GM21737 (cell line): ENCODE data around the gene NEXMIF.
A peak's percentile ranks its signal among the peaks of the same experiment; 100 is the strongest.
"Not testable (repeated sequence)": the region's sequence is repeated elsewhere in the genome, so short reads cannot be mapped to it uniquely, and the experiment has no call there.

Experiments
- ATAC-seq: cut with Tn5 transposase; IDR thresholded peaks from one replicate; pipeline ENCODE4 v1.9.1; 2021; ENCODE audit warnings: mild to moderate bottlenecking, moderate library complexity; ENCODE audit not compliant: unreplicated experiment

Gene NEXMIF

DNA sequence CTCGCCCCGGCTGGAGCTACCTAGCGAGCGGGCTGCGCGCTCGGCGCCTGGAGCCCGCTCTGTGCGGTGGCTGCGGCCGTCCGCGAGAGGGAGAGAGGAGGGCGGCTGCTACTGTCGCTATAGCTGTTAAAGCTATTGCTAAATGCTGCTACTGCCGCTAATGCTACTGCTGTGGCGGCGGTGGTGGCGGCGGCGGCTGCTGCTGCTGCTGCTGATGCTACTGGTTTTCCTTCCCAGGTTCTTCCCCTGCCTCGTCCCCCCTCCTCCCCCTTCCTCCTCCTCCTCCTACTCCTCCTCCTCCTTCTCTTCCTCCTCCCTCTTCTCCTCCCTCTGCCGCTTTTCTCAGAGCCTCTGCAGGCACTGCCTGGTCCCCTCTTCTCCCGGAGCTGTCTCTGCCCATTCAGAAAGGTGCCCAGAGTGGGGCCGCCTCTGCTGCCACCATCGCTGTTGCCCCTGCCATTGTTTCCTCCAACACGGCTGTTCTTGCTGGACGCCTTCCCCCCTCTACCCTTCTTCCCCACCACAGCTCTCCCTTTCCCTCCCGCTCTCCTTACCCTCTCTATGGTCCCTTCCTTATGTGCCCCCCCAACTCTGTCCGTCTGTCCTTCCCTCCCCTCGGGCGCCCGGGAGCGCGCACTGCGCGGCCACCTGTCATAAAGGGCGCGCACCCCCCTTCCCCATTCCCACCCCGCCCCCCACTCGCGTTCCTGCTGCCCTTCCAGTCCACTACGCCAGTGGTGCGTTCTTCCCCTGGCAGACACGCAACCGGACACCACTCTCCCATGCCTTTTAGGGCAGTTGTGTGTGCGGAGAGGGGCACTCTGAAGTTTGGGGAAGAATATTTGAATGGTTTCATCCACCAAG, at the start of gene NEXMIF:
NEXMIF (minus strand) TSS at position 228 of the 864 bp plus-strand sequence.
- peak; percentile 57 for ATAC-seq

DNA sequence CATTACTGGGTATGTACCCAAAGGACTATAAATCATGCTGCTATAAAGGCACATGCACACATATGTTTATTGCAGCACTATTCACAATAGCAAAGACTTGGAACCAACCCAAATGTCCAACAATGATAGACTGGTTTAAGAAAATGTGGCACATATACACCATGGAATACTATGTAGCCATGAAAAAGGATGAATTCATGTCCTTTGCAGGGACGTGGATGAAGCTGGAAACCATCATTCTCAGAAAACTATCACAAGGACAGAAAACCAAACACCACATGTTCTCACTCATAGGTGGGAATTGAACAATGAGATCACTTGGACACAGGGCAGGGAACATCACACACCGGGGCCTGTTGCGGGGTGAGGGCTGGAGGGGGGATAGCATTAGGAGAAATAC, 36.7 kb upstream of the NEXMIF start:
- not testable (repeated sequence) for ATAC-seq

DNA sequence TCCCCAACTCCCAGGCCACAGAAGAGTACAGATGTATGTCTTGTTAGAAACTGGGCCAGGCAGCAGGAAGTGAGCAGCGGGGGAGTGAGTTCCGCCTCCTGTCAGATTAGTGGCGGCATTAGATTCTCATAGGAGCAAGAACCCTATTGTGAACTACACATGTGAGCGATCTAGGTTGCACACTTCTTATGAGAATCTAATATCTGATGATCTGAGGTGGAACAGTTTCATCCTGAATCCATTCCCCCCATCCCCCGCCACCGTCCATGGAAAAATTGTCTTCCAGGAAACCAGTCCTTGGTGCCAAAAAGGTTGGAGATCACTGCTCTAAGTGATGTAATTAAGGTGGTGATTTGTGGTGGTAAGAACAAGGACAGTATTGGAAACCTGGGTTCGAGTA, 24.5 kb upstream of the NEXMIF start:
- no peak for ATAC-seq

DNA sequence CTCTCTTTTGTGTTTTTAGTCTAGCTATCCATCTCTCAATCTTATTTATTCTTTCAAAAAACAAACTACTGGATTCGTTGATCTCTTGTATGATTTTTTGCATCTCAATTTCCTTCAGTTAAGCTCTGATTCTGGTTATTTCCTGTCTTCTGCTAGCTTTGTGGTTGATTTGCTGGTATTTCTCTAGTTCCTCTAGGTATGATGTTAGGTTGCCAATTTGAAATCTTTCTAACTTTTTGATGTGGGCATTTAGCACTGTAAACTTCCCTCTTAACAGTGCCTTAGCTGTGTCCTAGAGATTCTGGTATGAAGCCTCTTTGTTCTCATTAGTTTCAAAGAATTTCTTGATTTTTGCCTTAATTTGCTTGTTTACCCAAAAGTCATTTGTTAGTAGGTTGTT, 15.2 kb upstream of the NEXMIF start:
- no peak for ATAC-seq

DNA sequence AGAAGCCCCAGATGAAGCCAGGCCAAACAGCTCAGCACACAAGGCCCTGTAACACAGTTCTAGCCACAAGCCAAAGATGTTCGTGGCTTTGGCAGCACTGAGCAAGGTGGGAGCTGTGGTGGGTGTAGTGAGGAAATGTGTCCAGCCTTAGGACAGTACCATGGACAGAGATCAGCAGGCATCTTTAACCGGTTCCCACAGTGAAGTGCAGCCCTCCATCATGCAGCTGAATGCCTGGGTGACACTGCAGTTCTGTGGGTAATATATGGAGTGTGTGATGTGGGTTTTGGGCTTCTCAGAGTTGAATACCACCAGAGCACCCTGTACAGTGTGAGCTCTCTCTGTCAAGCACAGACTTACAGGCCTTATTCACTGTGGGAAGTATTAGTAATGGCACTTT, 6.0 kb upstream of the NEXMIF start:
- ATAC-seq = no peak

DNA sequence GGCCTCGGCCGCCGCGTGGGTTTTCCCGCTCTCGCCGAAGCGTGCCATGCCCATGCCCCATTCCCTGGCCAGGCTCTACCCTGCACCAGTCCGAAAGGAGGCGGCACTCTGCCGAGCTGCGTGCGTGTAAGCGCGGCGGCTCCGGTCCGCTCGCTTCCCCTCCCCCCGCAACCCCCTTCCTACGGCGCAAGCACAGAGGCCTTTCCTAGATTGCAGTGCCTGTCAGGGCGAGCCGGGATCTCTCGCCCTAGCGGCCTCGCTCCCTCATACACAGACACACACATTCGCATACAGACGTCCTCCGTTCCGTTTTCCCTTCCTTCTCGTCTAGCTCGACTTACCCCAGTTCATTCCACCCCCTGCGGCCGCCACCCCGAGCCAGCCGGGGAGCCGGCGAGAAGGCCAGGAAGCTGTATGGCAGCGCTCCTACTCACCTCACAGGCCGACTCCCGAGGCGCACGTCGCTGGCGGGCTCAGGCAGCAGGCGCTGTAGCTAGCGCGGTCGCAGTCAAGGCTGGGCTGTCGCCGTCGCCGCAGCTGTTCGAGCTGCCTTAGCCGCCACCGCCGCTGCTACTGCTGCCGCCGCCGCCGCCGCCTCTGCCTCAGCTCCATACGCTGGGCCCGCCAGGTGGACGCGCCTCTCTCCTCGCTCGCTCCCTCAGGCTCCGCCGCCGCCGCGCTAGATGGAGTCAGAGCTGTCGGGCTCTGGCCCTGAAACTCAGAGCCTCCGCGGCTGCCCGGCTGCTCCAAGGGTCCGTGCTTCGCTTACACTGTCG, 615 bp downstream of the NEXMIF start:
- ATAC-seq = peak; percentile 40

DNA sequence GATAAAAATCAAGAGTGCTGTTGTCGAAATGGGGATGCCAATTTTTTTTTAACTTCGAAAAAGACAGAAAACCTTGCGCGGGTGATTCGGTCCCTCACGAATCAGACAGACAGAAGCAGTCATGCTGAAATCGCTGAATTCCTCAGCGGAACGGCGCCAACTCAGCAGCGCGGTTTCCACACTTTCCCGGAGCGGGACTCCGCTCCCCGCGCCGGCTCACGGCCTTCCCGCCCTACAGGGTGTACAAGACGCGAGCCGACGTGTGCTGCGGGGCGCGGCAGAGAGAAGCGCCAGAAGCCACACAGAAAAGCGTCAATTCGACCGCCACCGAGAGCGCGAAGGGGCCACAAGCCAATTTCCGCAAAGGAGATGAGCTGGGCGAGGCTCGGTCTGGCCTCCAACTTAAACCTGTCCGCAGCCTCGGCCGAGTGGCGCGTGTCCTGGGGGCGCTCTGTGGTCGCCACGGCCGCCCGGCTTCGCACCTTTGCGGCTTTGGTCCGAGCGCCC, 1.3 kb downstream of the NEXMIF start:
- no peak for ATAC-seq

DNA sequence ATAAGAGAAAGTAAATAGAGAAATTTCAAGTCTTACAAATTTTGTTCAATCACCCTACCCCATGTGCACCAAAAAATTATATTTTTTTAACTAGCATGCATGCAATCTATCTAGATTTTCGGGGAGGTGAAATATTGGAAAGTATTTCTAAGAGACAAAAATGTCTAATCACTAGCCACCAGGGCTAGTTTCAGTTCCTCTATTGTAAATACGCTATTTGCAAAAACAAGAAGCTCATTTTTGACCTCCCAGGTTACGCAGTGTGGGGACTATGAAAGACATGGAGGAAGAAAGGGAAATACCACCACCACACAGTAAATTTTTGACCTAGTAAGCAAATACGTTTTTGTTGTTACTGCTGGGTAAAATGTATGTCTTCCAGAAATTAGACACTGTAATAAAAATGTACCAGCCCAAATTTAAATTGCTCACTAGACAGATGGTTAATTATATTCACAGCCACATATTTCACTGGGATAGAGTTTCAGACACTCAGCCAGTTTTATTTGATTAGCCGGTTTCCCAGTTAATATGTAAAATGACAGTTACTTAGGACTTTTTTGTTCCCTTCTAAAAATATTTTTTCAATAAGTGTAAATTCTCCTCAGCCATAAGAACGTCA, 2.2 kb downstream of the NEXMIF start:
- ATAC-seq = peak; percentile 65

DNA sequence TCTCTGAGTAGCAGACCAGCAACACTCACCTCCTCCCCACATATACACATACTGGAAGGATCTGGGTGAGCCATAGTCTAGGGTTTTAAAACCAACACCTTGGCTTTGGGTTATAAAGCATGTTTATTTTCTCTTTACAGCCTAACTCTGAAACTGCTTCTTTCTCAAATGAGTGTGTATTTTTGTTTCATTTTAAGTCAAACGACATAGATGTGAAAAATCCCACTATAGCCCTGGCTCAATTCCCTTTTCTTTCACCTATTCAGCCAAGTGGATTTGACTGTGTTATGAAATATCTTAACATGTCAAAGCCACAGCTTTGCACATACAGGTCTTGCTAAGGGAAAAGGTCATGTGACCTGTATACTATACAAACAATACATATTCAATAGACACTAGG, 13.8 kb downstream of the NEXMIF start:
- ATAC-seq = no peak

DNA sequence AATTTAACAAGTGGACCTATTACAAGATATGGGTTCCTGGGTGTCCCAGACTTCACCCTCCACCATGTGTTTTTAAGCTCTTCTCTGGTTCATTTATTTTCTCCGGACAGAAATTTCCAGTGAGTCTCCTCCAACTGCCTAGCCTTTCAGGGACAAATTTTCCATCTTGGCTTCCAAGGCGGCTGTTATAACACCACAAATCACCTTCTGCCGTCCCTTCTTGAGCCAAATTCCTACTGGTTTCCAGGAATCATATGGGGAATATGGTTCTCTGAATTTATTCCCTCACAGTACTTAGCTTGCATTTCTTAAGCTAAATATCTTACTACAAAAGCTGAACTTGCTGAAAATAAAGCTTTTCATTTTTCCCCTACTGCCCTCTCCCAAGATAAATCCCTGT, 18.8 kb downstream of the NEXMIF start:
- no peak for ATAC-seq

DNA sequence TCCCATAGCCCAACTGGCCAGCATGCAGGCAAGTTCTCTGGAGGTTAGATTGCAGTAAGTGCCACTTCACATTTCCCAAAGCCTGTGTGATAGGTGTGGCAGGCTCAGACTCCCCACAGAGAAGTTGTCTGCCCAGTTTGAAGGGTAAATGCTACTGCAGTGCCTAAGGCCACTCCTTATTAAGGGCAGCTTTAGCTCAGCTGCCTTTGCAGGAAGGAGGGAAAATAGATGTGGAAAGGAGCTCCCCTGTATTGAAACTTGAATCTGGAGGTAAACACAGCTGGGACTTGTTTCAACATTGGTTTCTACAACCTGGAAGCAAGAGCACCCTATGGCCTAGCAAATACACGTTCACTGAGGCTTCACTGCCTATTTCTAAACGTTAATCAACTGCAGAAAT, 22.4 kb downstream of the NEXMIF start:
- ATAC-seq = no peak

DNA sequence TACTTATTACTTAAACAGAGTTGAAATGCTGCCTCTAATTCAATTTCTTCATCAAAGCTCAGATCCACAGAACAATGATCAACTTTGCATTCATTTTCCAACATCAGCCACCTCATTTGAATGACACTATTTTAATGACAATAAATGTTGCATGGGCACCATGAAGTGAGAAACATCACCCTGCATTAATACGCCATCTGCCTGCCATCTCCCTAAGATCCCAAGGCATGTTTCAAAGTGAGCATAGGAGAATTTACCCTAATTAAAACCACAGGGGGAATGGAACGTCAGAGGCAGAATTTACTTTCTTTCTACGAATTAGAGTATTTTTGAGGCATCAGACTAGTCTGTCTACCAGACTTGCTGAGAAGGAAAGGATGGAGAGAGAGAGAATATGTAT, 32.7 kb downstream of the NEXMIF start:
- no peak for ATAC-seq

DNA sequence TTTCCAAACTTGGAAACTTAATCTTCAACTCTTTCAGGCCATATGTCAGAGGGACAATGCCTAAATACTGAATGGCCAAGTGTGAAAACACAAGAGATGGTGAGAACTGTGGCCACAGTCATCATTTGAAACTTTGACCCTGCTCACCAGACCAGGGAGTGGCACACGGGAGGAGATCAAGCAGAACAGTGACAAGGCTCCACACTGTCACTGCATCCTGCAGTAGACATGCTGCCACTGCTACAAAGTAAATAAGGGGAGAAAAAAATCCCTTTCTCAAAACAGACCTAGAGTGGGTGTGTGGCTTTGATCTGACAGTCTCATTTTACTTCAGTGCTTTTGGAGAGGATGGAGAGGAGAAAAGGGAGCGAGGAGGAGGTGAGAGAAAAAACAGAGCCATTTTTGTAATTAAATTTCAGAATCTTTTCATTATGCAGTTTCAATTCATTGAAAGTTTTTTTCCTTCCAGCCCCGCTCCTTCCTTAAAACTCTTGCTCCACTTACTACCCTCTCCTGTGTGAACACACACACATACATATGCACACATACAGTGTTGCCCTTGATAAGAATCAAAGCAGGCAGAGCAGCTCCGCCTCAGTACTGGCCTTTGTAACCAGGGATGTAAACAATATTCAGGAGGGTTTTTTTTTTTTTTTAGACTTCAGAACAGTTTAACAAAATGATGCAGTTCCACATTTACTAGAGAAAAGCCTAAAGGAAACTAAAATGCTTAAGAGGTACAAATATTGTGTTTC, 34.4 kb downstream of the NEXMIF start:
- peak; percentile 81 for ATAC-seq

DNA sequence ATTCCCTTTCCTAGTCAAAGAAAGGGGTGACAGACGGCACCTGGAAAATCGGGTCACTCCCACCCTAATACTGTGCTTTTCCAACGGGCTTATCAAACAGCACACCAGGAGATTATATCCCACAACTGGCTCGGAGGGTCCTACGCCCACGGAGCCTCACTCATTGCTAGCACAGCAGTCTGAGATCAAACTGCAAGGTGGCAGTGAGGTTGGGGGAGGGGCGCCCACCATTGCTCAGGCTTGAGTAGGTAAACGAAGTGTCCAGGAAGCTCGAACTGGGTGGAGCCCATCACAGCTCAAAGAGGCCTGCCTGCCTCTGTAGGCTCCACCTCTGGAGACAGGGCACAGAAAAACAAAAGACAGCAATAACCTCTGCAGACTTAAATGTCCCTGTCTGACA, 42.9 kb downstream of the NEXMIF start:
- ATAC-seq = not testable (repeated sequence)

DNA sequence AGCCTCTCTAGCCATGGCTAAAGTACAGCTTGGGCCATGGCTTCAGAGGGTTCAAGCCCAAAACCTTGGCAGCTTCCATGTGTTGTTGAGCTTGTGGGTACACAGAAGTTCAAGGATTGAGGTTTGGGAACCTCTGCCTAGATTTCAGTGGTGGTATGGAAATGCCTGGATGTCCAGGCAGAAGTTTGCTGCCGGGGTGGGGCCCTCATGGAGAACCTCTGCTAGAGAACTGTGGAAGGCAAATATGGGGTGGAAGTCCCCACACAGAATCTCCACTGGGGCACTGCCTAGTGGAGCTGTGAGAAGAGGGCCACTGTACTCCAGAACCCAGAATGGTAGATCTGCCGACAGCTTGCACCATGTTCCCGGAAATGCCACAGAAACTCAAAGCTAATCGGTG, 59.5 kb downstream of the NEXMIF start:
- ATAC-seq = no peak

DNA sequence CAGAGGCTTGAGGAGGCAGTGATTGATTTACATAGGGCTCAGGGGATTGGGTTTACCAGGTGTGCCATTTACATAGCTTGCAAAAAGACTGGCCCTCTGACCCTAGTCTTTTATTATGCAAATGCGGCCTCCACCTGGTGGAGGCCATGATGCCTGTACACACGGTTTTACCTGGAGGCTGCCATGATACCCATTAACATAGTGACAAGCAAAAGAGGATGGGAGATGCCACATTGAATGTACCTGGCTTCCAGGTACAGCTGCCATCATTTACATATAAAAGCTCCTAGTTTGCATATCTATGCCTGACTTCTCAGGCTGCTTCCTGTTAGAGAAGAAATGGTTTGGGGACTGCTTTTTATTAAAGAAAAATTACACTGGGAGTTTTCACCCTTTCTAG, 72.0 kb downstream of the NEXMIF start:
- ATAC-seq = no peak

DNA sequence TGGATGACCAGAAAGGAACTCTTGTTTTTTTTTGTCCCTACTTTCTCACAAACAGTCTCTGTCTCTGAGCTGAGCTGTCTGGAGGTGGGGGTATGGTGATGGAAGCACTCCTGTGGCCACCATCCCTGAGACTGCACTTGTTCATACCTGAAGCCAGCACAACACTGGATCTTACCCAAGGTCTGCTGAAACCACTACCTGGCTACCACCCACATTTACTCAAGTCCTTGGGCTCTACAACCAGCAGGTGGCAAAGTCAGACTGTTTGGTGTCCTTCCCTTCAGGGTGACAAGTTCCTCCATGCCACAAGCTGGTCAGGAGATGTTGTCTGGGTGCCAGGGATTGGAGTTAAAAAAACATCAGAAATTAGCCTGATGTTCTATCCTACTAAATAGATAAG, 89.7 kb downstream of the NEXMIF start:
- ATAC-seq = no peak

DNA sequence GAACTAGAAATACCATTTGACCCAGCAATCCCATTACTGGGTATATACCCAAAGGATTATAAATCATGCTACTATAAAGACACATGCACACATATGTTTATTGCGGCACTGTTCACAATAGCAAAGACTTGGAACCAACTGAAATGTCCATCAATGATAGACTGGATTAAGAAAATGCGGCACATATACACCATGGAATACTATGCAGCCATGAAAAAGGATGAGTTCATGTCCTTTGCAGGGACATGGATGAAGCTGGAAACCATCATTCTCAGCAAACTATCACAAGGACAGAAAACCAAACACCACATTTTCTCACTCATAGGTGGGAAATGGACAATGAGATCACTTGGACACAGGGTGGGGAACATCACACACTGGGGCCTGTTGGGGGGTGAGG, 105.5 kb downstream of the NEXMIF start:
- ATAC-seq = not testable (repeated sequence)

DNA sequence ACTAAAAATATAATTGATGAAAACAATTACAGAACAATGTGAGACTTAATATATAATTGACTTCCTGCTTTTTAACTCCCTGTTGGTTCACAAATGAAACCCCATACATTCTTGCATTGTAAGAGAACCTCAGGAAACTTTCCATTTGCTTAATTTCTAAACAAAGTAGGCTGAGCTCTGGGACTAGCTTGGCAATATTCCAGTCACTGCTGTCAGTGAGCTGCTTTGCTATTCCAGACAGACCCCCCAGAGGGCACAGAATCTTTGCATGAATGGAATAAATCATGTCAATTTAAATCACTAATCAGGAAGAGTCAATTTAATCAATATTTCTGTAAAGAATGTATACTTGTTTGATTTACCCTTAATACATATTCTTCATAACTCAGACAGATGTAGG, 110.6 kb downstream of the NEXMIF start:
- ATAC-seq = no peak

DNA sequence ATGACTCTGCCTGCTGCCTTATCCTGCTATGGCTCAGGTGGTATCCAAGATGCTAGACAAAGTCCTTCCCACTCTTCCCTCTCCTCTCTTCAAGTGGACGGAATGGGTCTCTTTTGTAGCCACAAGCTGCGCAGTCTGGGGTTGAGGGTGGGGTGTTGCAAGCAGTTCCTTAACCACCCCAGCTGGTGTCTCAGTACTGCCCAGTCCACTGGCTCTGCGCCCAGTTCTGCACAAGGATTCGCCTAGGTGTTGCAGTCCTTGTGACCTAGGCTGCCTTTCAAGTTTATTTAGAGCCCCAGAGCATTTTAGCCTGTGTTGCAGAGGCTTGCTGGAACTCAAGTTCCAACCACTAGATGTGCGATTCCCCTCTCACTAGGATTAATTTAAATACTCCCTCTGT, 120.7 kb downstream of the NEXMIF start:
- no peak for ATAC-seq

DNA sequence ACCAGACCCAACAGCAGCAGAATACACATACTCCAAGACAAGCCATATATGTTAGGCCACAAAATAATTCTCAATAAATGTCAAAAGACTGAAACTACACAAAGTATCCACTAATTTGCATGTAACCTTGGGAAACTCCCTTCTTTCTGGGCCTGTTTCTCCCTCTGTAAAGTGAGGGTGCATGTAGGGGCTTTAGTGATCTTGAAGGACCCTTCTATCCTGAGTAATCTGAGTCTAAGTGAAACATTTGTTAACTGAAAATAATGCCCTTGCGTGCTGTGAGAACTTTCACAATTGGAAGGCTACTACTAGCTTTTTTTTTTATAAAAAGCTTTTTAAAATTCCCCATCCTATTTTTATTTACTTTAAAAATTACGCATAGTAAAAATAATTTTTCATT, 125.2 kb downstream of the NEXMIF start:
- ATAC-seq = no peak
